ENCODE data around the gene NFILZ. TPM values are rescaled to one million over a fixed set of nuclear protein-coding genes. Genes with fewer than 3 reads are reported as not detected.

NFILZ gene
- total RNA-seq, 3 donors from 2014 or later: not detected

DNA sequence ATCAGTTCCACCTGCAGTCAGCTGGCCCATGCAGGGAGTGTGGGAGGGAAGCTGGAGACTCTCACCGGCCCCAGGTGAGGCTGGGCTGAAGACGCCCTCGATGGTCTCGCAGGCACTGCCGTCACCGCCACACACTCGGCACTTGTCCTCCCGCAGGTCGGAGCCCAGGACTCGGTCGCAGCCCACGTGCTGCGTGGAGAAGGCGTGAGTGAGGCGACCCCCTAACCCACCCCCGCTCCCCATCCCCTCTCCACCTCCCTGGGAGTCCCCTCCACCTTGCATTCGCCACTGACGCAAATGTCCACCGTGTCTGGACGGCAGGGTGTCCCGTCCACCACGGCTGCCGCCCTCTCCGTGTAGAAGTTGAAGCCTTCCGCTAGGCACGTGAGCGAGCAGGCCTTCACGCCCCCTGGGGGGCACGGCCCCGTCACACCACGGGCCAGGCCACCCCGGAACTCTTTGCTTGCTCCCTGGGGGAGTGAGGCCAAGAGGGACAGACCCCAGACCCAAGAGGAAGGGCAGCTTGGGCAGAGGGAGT, 41.2 kb upstream of the NFILZ start:
- no peak for DNase-seq (ENCODE audit: low spot score in 2 of 2)
- Histone ChIP-seq H3K27ac (no peak overlapping the region), H3K4me3 (no peak overlapping the region), H3K4me1 (no peaks in the 10 kb centered on the region), H3K27me3 (no peaks in the 10 kb centered on the region), H3K36me3 (peaks cover 7% of the 10 kb centered on the region), H3K9me3 (no peaks in the 10 kb centered on the region)
- intact Hi-C loops (cut with DNase I; ENCODE audit: low total_unique reads): no loop called here
- TF ChIP-seq POLR2A (IDR thresholded peaks at IDR 0.05): no peak
- no peak for TF ChIP-seq POLR2AphosphoS5 (IDR thresholded peaks at IDR 0.05)
- TF ChIP-seq, protein P1, sequence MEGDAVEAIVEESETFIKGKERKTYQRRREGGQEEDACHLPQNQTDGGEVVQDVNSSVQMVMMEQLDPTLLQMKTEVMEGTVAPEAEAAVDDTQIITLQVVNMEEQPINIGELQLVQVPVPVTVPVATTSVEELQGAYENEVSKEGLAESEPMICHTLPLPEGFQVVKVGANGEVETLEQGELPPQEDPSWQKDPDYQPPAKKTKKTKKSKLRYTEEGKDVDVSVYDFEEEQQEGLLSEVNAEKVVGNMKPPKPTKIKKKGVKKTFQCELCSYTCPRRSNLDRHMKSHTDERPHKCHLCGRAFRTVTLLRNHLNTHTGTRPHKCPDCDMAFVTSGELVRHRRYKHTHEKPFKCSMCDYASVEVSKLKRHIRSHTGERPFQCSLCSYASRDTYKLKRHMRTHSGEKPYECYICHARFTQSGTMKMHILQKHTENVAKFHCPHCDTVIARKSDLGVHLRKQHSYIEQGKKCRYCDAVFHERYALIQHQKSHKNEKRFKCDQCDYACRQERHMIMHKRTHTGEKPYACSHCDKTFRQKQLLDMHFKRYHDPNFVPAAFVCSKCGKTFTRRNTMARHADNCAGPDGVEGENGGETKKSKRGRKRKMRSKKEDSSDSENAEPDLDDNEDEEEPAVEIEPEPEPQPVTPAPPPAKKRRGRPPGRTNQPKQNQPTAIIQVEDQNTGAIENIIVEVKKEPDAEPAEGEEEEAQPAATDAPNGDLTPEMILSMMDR (IDR thresholded peaks at IDR 0.05): no peak

DNA sequence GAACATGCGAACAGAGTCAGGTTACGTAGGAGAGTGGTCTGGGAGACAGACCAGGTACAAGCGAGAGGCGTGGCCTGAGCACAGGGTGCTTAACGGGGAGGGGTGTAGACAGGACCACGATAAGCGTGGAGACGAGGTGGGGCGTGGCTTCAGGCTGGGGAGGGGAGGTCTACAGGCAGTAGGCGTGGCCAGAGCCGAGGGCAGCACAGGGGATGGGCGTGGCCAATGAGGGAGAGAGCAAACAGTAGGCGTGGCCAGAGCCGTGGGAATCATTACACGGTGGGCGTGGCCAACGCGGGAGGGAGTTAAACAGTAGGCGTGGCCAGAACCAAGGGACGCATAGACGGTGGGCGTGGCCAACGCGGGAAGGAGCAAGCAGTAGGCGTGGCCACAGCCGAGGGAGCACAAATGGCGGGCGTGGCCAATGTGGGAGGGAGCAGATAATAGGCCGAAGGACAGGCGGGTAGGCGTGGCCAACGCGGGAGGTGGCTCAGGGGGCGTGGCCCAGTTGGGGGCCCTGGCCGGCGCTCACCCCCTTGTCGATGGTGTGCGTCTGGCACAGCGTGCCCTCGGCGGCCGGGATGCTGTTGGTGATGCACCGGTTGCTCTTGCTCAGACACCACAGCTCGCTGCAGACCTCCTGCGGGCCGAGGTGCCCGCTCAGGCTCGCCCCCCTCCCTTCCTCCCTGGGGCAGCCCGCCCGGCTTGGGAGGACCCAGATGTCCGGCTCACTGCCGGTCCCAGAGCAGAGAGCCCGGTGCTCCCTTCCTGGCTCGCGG, 38.0 kb upstream of the NFILZ start:
- peak overlapping the region; percentile 32 to 61 (median 49) for H3K4me3 ChIP-seq
- TF ChIP-seq, protein P1 (IDR thresholded peaks at IDR 0.05): no peak
- TF ChIP-seq POLR2A (IDR thresholded peaks at IDR 0.05): no peak
- peak; percentile 2 to 55 (median 48) for TF ChIP-seq POLR2AphosphoS5 (IDR thresholded peaks at IDR 0.05)
- no peaks in the 10 kb centered on the region for H3K36me3 ChIP-seq
- DNase-seq (ENCODE audit: low spot score in 2 of 2): peak; percentile 94 to 97
- intact Hi-C loops (cut with DNase I; ENCODE audit: low total_unique reads): no loop called here
- no peaks in the 10 kb centered on the region for H3K4me1 ChIP-seq
- no peaks in the 10 kb centered on the region for H3K27me3 ChIP-seq
- no peaks in the 10 kb centered on the region for H3K9me3 ChIP-seq
- peak overlapping the region in 1 of 2 donors; percentile 10 for H3K27ac ChIP-seq

DNA sequence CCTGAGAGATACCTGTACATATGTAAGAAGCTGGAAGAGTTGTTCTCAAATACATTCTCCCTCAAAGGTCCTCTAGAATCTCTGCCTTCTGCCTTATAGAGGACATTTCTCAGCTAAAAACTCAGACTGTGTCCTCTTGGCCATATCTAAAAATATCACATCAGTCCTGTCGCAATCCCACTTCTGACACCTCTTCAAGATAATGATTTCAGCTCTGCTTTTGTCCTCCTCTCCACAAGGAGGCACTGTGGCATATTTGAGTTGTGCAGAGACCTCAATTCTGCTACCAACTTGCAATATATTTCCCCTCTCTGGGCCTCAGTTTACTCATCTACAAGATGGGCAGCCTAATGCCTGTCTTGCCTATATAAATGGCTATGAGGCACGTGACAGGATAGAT, 36.5 kb upstream of the NFILZ start:
- intact Hi-C loops (cut with DNase I; ENCODE audit: low total_unique reads): no loop called here
- no peaks in the 10 kb centered on the region for H3K27me3 ChIP-seq
- no peaks in the 10 kb centered on the region for H3K36me3 ChIP-seq
- TF ChIP-seq, protein P1 (IDR thresholded peaks at IDR 0.05): no peak
- TF ChIP-seq POLR2AphosphoS5 (IDR thresholded peaks at IDR 0.05) (no peak), POLR2A (IDR thresholded peaks at IDR 0.05) (no peak)
- no peaks in the 10 kb centered on the region for H3K4me1 ChIP-seq
- no peak overlapping the region for H3K27ac ChIP-seq
- no peak overlapping the region for H3K4me3 ChIP-seq
- H3K9me3 ChIP-seq: no peaks in the 10 kb centered on the region
- DNase-seq (ENCODE audit: low spot score in 2 of 2): no peak

DNA sequence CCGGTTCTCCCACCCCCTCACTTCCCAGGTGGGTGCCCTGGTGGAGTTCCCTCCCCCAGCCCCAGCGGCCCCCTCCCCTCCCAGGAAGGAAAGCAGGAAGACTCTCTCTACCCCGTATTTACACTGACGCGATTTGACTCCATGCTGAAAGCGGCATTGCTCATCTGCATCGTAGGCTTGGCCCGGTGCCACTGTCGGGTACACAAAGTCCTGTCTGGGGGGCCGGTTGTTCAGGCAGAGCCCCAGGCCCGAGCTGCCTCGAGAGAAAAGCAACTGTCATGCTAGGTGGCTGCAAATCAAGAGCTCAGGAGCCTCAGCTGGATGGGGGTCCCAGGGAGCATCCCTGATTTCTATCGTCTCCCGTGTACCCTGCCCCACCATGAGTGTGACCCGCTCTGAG, 34.8 kb upstream of the NFILZ start:
- no peak for TF ChIP-seq POLR2A (IDR thresholded peaks at IDR 0.05)
- TF ChIP-seq POLR2AphosphoS5 (IDR thresholded peaks at IDR 0.05): no peak
- TF ChIP-seq, protein P1 (IDR thresholded peaks at IDR 0.05): no peak
- Histone ChIP-seq H3K27ac (no peak overlapping the region), H3K27me3 (no peaks in the 10 kb centered on the region), H3K4me1 (no peaks in the 10 kb centered on the region), H3K4me3 (no peak overlapping the region), H3K36me3 (no peaks in the 10 kb centered on the region), H3K9me3 (no peaks in the 10 kb centered on the region)
- DNase-seq (ENCODE audit: low spot score in 2 of 2): no peak
- intact Hi-C loops (cut with DNase I; ENCODE audit: low total_unique reads): no loop called here

DNA sequence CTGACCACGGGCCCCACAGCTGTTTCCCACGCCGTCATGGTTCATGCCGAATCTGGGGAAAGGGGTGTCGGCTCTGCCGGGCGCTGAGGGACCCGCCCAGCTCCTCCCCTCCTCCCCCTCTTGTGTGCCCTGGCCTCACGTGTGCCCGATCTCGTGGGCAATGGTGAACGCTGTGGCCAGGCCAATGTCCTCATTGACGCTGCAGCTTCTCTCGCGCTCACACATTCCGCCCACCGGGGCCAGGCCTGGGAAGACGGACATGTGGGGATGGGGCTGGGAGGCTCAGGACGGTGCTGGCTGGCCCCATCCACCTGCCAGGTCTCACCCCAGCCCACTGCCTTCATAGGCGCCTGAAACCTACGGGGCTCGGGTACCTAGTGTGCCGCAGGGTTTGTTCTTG, 34.3 kb upstream of the NFILZ start:
- H3K36me3 ChIP-seq: no peaks in the 10 kb centered on the region
- H3K9me3 ChIP-seq: no peaks in the 10 kb centered on the region
- intact Hi-C loops (cut with DNase I; ENCODE audit: low total_unique reads): no loop called here
- TF ChIP-seq POLR2AphosphoS5 (IDR thresholded peaks at IDR 0.05): no peak
- TF ChIP-seq POLR2A (IDR thresholded peaks at IDR 0.05): no peak
- TF ChIP-seq, protein P1 (IDR thresholded peaks at IDR 0.05): no peak
- no peaks in the 10 kb centered on the region for H3K4me1 ChIP-seq
- no peaks in the 10 kb centered on the region for H3K27me3 ChIP-seq
- no peak overlapping the region for H3K4me3 ChIP-seq
- no peak for DNase-seq (ENCODE audit: low spot score in 2 of 2)
- H3K27ac ChIP-seq: no peak overlapping the region
